HCT116 (cell line): ENCODE measurements around the gene HIPK3. TPM values are rescaled to one million over a fixed set of nuclear protein-coding genes. Genes with fewer than 3 reads are reported as not detected.

Experiments
- ATAC-seq: fragments of 200-7000 bp; cut with Tn5 transposase; 2 replicates; pipeline ENCODE4 v1.9.1; 2020; ENCODE audit warnings: mild to moderate bottlenecking, moderate library complexity
- BruUV-seq: library from RNA; stranded (reverse); fragments of 400-500 nt; replicated peaks from 2 replicates; lab custom pipeline; 2021; lab: Mats Ljungman, UMichigan
- CTCF ChIA-PET: fragments of 300-600 bp; sonication (Branson Sonifier 250); formaldehyde crosslinking; loops from one replicate; lab custom pipeline; 2021; ENCODE audit warnings: antibody characterized with exemption; lab: Charles Lee
- POLR2A ChIA-PET: fragments of 300-600, 350-600 bp; sonication (Branson Sonifier 250); formaldehyde crosslinking; loops from one replicate; lab custom pipeline; 2021; ENCODE audit warnings: antibody characterized with exemption; lab: Charles Lee
- RAD21 ChIA-PET, 2 experiments: fragments of 300-600 bp; sonication (Branson Sonifier 250); formaldehyde crosslinking; loops; one replicate each; lab custom pipeline; 2023; ENCODE audit warnings: low total read pairs in 2 of 2; ENCODE audit not compliant: uncharacterized antibody in 2 of 2, unreplicated experiment in 2 of 2, low non-redundant PET in 1 of 2; lab: Charles Lee
- DNase-seq: peaks from one replicate; pipeline ENCODE4 v3.0.0-alpha.2; 2010; ENCODE audit warnings: low read depth, low spot score
- H2AFZ ChIP-seq: fragments of 200-600 bp; shearing (Covaris generic), sonication (generic); 2 replicates; pipeline ENCODE4 v1.6.1; 2017; ENCODE audit warnings: low read depth, mixed run types, mixed read lengths, antibody characterized with exemption, low read length; ENCODE audit not compliant: poor library complexity, severe bottlenecking
- H3K27ac ChIP-seq: 2 replicates; pipeline ENCODE4 v1.5.1; 2012; ENCODE audit warnings: low read depth, low read length
- H3K27me3 ChIP-seq: fragments of 200-600 bp; sonication (generic); 2 replicates; pipeline ENCODE4 v1.6.1; 2016; ENCODE audit warnings: mixed run types, low read length, mixed read lengths; ENCODE audit not compliant: insufficient read depth
- H3K36me3 ChIP-seq, 2 experiments: fragments of 200-500 bp in 1 of 2; fragments of 200-600 bp in 1 of 2; sonication (Bioruptor generic) in 1 of 2; sonication (generic) in 1 of 2; 2 replicates each; pipeline versions ENCODE4 v1.5.1 to v1.6.1; 2014 to 2016; ENCODE audit warnings: low read length in 2 of 2, inconsistent platforms in 1 of 2, mixed read lengths in 1 of 2, mixed run types in 1 of 2; ENCODE audit not compliant: insufficient read depth in 2 of 2, control insufficient read depth in 1 of 2
- H3K4me1 ChIP-seq, 2 experiments: fragments of 200-600 bp in 1 of 2; sonication (generic) in 1 of 2; 2 replicates each; pipeline versions ENCODE4 v1.5.1 to v1.6.1; 2012 to 2017; ENCODE audit warnings: low read length in 2 of 2, inconsistent platforms in 1 of 2, mild to moderate bottlenecking in 1 of 2, mixed read lengths in 1 of 2, mixed run types in 1 of 2, moderate library complexity in 1 of 2; ENCODE audit not compliant: insufficient read depth in 2 of 2, control insufficient read depth in 1 of 2
- H3K4me2 ChIP-seq: fragments of 200-600 bp; sonication (generic); 2 replicates; pipeline ENCODE4 v1.6.1; 2017; ENCODE audit warnings: mixed run types, low read length, mixed read lengths
- H3K4me3 ChIP-seq, 2 experiments: fragments of 200-600 bp in 1 of 2; sonication (generic) in 1 of 2; replicated peaks in 1 of 2; 2 replicates each; pipeline ENCODE4 v1.5.1; 2011 to 2016; ENCODE audit warnings: low read length in 2 of 2, control low read depth in 1 of 2, low read depth in 1 of 2, mild to moderate bottlenecking in 1 of 2, mixed read lengths in 1 of 2, mixed run types in 1 of 2
- H3K79me2 ChIP-seq: fragments of 200-600 bp; sonication (generic); 2 replicates; pipeline ENCODE4 v1.6.1; 2017; ENCODE audit warnings: mild to moderate bottlenecking, mixed run types, low read length, moderate library complexity, mixed read lengths; ENCODE audit not compliant: insufficient read depth
- H3K9ac ChIP-seq: fragments of 200-600 bp; sonication (generic); 2 replicates; pipeline ENCODE4 v1.6.1; 2016; ENCODE audit warnings: low read length, mixed read lengths
- H3K9me2 ChIP-seq: fragments of 200-600 bp; sonication (generic), shearing (Covaris generic); 2 replicates; pipeline ENCODE4 v1.6.1; 2017; ENCODE audit warnings: mixed run types, mild to moderate bottlenecking, moderate library complexity; ENCODE audit not compliant: insufficient read depth
- H3K9me3 ChIP-seq, 2 experiments: fragments of 200-500 bp in 1 of 2; fragments of 200-600 bp in 1 of 2; sonication (Bioruptor generic) in 1 of 2; sonication (generic) in 1 of 2; 2 replicates each; pipeline ENCODE4 v1.6.1; 2014 to 2017; ENCODE audit warnings: low read length in 2 of 2, mixed read lengths in 2 of 2, inconsistent platforms in 1 of 2, low read depth in 1 of 2, mild to moderate bottlenecking in 1 of 2, mixed run types in 1 of 2, moderate library complexity in 1 of 2; ENCODE audit not compliant: control insufficient read depth in 1 of 2, insufficient read depth in 1 of 2
- H4K20me1 ChIP-seq: fragments of 200-600 bp; sonication (generic), shearing (Covaris generic); 2 replicates; pipeline ENCODE4 v1.6.1; 2017; ENCODE audit warnings: mixed run types, mild to moderate bottlenecking, moderate library complexity; ENCODE audit not compliant: insufficient read depth
- CBX3 ChIP-seq: IDR thresholded peaks from 2 replicates; pipeline ENCODE4 v1.6.1; 2012; ENCODE audit warnings: low read depth
- CEBPB ChIP-seq: IDR thresholded peaks from 2 replicates; pipeline ENCODE4 v1.6.1; 2012; ENCODE audit warnings: low read depth
- CTCF ChIP-seq, 3 experiments: fragments of 200-600 bp in 1 of 3; sonication (generic) in 1 of 3; IDR thresholded peaks in 2 of 3; conservative IDR thresholded peaks in 1 of 3; 2 replicates each; pipeline ENCODE4 v1.5.1; 2012 to 2017; ENCODE audit warnings: low read depth in 2 of 3, low read length in 2 of 3, antibody characterized with exemption in 1 of 3, borderline replicate concordance in 1 of 3, control low read depth in 1 of 3, mild to moderate bottlenecking in 1 of 3, mixed read lengths in 1 of 3, mixed run types in 1 of 3, moderate library complexity in 1 of 3; ENCODE audit not compliant: insufficient read depth in 1 of 3
- ELF1 ChIP-seq: IDR thresholded peaks from 2 replicates; pipeline ENCODE4 v1.6.1; 2012; ENCODE audit warnings: low read depth, borderline replicate concordance
- EZH2phosphoT487 ChIP-seq: fragments of 200-600 bp; IDR thresholded peaks from 2 replicates; pipeline ENCODE4 v1.6.1; 2018; ENCODE audit warnings: antibody characterized with exemption, borderline replicate concordance
- FOSL1 ChIP-seq: IDR thresholded peaks from 2 replicates; pipeline ENCODE4 v1.6.1; 2012; ENCODE audit warnings: low read depth
- JUND ChIP-seq: IDR thresholded peaks from 2 replicates; pipeline ENCODE4 v1.6.1; 2012
- MAX ChIP-seq: IDR thresholded peaks from 2 replicates; pipeline ENCODE4 v1.6.1; 2012
- POLR2A ChIP-seq: IDR thresholded peaks from 2 replicates; pipeline ENCODE4 v1.7.0; 2011; ENCODE audit warnings: borderline replicate concordance; ENCODE audit not compliant: insufficient read depth, insufficient read length; ENCODE audit errors: extremely low read depth
- POLR2AphosphoS5 ChIP-seq: IDR thresholded peaks from 2 replicates; pipeline ENCODE4 v1.6.1; 2011; ENCODE audit warnings: mild to moderate bottlenecking, low read depth, low read length, moderate library complexity
- RAD21 ChIP-seq: IDR thresholded peaks from 2 replicates; pipeline ENCODE4 v1.6.1; 2012; ENCODE audit warnings: low read depth, mild to moderate bottlenecking
- SIN3A ChIP-seq: IDR thresholded peaks from 2 replicates; pipeline ENCODE4 v1.6.1; 2012; ENCODE audit warnings: low read depth
- SP1 ChIP-seq: IDR thresholded peaks from 2 replicates; pipeline ENCODE4 v1.6.1; 2012; ENCODE audit warnings: low read depth
- SRF ChIP-seq: IDR thresholded peaks from 2 replicates; pipeline ENCODE4 v1.6.1; 2012; ENCODE audit warnings: low read depth
- YY1 ChIP-seq: IDR thresholded peaks from 2 replicates; pipeline ENCODE4 v1.6.1; 2011; ENCODE audit warnings: low read length, low read depth, moderate library complexity, mild to moderate bottlenecking; ENCODE audit not compliant: insufficient replicate concordance; ENCODE audit errors: extremely low read depth
- ZFX ChIP-seq: fragments of 450-650 bp; IDR thresholded peaks from 2 replicates; pipeline ENCODE4 v1.6.1; 2017
- ZNF274 ChIP-seq: fragments of 200-500 bp; sonication (Bioruptor generic); IDR thresholded peaks from 2 replicates; pipeline ENCODE4 v1.6.1; 2014; ENCODE audit warnings: mild to moderate bottlenecking, low read depth, low read length, inconsistent platforms
- intact Hi-C: fragments of 100-400 bp; cut with micrococcal nuclease; formaldehyde crosslinking; loops from 2 replicates; pipeline ENCODE4 v1.10.0; 2022
- total RNA-seq: library from RNA; stranded (reverse); gene quantifications from one replicate; pipeline ENCODE4 v1.2.1, GENCODE V29; 2021; ENCODE audit not compliant: unreplicated experiment
- TF ChIP-seq, protein P1 (sequence below): IDR thresholded peaks from 2 replicates; pipeline ENCODE4 v1.6.1; 2011; ENCODE audit warnings: mild to moderate bottlenecking, low read length, moderate library complexity; ENCODE audit not compliant: insufficient replicate concordance; ENCODE audit errors: extremely low read depth
- TF ChIP-seq, protein P2 (sequence below): IDR thresholded peaks from 2 replicates; pipeline ENCODE4 v1.6.1; 2012; ENCODE audit warnings: low read depth
- TF ChIP-seq, protein P3 (sequence below): IDR thresholded peaks from 2 replicates; pipeline ENCODE4 v1.6.1; 2012

Gene HIPK3
- total RNA-seq, 1 experiment from 2014 or later = 35.2 TPM

DNA sequence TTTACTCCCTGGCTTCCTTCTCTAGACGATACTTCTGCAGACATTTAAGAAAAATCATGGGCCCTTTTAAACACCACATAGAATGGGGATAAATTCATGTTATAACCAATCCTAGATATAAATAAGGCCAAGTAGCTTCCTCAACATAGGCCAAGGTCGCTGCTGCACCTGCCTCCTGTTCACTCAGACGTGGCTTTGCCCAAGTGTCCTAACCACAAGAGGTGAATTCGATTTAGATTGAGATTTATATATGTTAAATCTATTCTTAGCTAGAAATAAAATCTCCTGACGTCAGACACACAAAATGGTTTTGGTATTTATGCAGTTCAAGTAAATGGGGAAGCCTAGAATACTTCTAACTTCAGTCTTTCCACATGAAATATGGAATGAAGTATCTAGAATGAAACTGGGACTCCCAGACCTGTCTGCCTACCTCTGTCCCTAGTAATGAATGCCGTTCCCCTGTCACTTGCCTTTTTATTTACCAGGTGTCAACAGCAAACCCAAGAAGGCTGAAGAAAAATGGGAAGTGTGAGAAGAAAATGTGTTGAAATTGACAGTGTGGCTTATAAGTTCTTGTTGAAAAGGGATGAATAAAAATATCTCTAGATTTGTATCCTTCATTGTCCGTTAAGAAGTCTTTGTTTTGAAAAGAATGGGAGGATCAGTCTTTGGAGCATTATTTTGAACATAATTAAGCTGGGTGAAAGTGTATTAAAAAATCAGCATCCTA is 131.8 kb downstream of the HIPK3 start:
- no TSS peak for BruUV-seq
- Histone ChIP-seq H3K36me3 (no peaks in the 10 kb centered on the region), H3K9ac (no peak overlapping the region), H3K4me3 (no peak overlapping the region), H4K20me1 (no peaks in the 10 kb centered on the region), H2AFZ (no peak overlapping the region), H3K27ac (no peak overlapping the region), H3K9me3 (no peaks in the 10 kb centered on the region), H3K4me1 (no peaks in the 10 kb centered on the region), H3K9me2 (no peaks in the 10 kb centered on the region), H3K27me3 (no peaks in the 10 kb centered on the region), H3K4me2 (no peak overlapping the region), H3K79me2 (no peaks in the 10 kb centered on the region)
- ATAC-seq = no peak
- intact Hi-C loops = no loop called here
- ChIA-PET POLR2A (no interaction called here), CTCF (no interaction called here), RAD21 (no interaction called here)
- TF ChIP-seq CTCF (IDR thresholded peaks at IDR 0.05 in 2 of 3, conservative IDR thresholded peaks at IDR 0.05 in 1 of 3; ENCODE audit: borderline replicate concordance in 1 of 3, insufficient read depth in 1 of 3, low read depth in 2 of 3, low read length in 2 of 3) = no peak
- TF ChIP-seq CEBPB = no peak
- no peak for TF ChIP-seq SRF
- TF ChIP-seq, protein P1, sequence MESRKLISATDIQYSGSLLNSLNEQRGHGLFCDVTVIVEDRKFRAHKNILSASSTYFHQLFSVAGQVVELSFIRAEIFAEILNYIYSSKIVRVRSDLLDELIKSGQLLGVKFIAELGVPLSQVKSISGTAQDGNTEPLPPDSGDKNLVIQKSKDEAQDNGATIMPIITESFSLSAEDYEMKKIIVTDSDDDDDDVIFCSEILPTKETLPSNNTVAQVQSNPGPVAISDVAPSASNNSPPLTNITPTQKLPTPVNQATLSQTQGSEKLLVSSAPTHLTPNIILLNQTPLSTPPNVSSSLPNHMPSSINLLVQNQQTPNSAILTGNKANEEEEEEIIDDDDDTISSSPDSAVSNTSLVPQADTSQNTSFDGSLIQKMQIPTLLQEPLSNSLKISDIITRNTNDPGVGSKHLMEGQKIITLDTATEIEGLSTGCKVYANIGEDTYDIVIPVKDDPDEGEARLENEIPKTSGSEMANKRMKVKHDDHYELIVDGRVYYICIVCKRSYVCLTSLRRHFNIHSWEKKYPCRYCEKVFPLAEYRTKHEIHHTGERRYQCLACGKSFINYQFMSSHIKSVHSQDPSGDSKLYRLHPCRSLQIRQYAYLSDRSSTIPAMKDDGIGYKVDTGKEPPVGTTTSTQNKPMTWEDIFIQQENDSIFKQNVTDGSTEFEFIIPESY = no peak
- no peak for TF ChIP-seq SP1
- TF ChIP-seq EZH2phosphoT487 = no peak
- no peak for TF ChIP-seq JUND
- TF ChIP-seq MAX = no peak
- TF ChIP-seq, protein P2, sequence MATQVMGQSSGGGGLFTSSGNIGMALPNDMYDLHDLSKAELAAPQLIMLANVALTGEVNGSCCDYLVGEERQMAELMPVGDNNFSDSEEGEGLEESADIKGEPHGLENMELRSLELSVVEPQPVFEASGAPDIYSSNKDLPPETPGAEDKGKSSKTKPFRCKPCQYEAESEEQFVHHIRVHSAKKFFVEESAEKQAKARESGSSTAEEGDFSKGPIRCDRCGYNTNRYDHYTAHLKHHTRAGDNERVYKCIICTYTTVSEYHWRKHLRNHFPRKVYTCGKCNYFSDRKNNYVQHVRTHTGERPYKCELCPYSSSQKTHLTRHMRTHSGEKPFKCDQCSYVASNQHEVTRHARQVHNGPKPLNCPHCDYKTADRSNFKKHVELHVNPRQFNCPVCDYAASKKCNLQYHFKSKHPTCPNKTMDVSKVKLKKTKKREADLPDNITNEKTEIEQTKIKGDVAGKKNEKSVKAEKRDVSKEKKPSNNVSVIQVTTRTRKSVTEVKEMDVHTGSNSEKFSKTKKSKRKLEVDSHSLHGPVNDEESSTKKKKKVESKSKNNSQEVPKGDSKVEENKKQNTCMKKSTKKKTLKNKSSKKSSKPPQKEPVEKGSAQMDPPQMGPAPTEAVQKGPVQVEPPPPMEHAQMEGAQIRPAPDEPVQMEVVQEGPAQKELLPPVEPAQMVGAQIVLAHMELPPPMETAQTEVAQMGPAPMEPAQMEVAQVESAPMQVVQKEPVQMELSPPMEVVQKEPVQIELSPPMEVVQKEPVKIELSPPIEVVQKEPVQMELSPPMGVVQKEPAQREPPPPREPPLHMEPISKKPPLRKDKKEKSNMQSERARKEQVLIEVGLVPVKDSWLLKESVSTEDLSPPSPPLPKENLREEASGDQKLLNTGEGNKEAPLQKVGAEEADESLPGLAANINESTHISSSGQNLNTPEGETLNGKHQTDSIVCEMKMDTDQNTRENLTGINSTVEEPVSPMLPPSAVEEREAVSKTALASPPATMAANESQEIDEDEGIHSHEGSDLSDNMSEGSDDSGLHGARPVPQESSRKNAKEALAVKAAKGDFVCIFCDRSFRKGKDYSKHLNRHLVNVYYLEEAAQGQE = no peak
- no peak for TF ChIP-seq ELF1
- TF ChIP-seq CBX3 = no peak
- no peak for TF ChIP-seq SIN3A
- no peak for TF ChIP-seq ZNF274
- TF ChIP-seq YY1 = no peak
- no peak for TF ChIP-seq POLR2AphosphoS5
- TF ChIP-seq ZFX = no peak
- no peak for TF ChIP-seq FOSL1
- no peak for TF ChIP-seq POLR2A
- TF ChIP-seq RAD21 = no peak
- TF ChIP-seq, protein P3, sequence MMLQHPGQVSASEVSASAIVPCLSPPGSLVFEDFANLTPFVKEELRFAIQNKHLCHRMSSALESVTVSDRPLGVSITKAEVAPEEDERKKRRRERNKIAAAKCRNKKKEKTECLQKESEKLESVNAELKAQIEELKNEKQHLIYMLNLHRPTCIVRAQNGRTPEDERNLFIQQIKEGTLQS = no peak
- DNase-seq = no peak
